Cardiac muscle cell (in vitro differentiated cells and primary cell): ENCODE measurements around the gene IKZF1. TPM values are rescaled to one million over a fixed set of nuclear protein-coding genes. Genes with fewer than 3 reads are reported as not detected.

Source experiments
- DNase-seq, 2 donors: peaks; one replicate each; pipeline versions ENCODE4 v3.0.0 to v3.0.0-alpha.2; 2010 to 2017; ENCODE audit warnings: low read depth in 1 of 2, low spot score in 1 of 2
- H3K27ac ChIP-seq: fragments of 200-600 bp; sonication (generic); 2 replicates; pipeline ENCODE4 v1.5.1; 2016
- H3K27me3 ChIP-seq: fragments of 200-600 bp; sonication (generic); 2 replicates; pipeline ENCODE4 v1.6.0; 2016; ENCODE audit warnings: control low read depth
- H3K36me3 ChIP-seq: fragments of 200-600 bp; sonication (generic); 2 replicates; pipeline ENCODE4 v1.5.1; 2016; ENCODE audit warnings: control low read depth
- H3K4me1 ChIP-seq: fragments of 200-600 bp; sonication (generic); 2 replicates; pipeline ENCODE4 v1.8.1; 2017; ENCODE audit warnings: low read depth, mild to moderate bottlenecking, mixed run types
- H3K4me3 ChIP-seq: fragments of 200-600 bp; sonication (generic); 2 replicates; pipeline ENCODE4 v1.5.1; 2016; ENCODE audit warnings: mild to moderate bottlenecking
- H3K9me3 ChIP-seq: fragments of 200-600 bp; sonication (generic); 2 replicates; pipeline ENCODE4 v1.5.1; 2017; ENCODE audit warnings: low read depth, mild to moderate bottlenecking, control low read depth
- CTCF ChIP-seq: IDR thresholded peaks from 2 replicates; pipeline ENCODE4 v1.5.1; 2012; ENCODE audit warnings: low read depth, mild to moderate bottlenecking, low read length
- polyA plus RNA-seq: library from polyadenylated mRNA; unstranded; fragments of >200 nt; fragmentation: Nextera tagmentation; extraction: Ambion mirVana; gene quantifications from 2 replicates; pipeline ENCODE4 v1.2.1, GENCODE V29; 2016
- total RNA-seq: library from RNA; depleted of rRNA; stranded (reverse); fragments of >200 nt; gene quantifications from 2 replicates; pipeline ENCODE4 v1.2.3, GENCODE V29; 2016

IKZF1 gene
- total and polyA plus RNA-seq, 2 experiments from 2014 or later, result 0.30 TPM; not detected in 1

- no peaks in the 10 kb centered on the region for H3K36me3 ChIP-seq
- no peak for DNase-seq
- no peak overlapping the region for H3K4me3 ChIP-seq
- H3K4me1 ChIP-seq, result peaks cover 3% of the 10 kb centered on the region
- no peaks in the 10 kb centered on the region for H3K9me3 ChIP-seq
- H3K27me3 ChIP-seq, result no peaks in the 10 kb centered on the region
- no peak overlapping the region for H3K27ac ChIP-seq
- no peak for TF ChIP-seq CTCF
These were observed 111.4 kb downstream of the IKZF1 start for GRCh38 chr7:50415844-50416364.

DNA sequence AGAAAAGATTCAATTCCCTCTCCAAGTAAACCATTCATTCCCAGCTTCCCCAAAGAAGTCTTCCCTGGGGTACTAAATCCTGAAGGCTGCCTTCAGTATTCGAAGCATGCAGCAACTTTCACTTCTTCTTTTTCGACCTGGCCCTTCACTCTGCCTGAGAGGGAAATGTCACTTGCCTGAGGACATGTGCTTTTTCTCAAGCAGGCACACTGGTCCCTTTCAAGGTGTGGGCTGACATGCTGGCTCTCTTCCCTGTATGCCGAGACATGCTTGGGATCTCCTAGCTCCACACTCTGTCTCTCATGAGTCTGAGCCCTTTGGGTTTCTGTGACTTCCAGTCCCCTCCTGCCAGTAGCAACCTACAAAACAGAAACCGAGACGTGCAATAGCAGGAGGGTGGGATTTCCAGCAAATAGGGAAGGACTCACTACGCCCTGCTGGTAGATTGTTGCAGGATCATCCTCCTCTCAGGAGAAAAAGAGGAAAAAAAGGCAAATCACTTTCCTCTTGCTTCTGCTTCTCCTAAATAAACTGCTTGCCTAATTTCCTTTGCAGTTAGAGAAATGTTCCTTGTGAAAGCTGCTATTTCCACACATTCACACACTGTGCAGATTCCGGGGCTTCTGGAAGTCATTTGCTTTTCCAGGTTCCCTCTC lies 112.1 kb downstream of the IKZF1 start:
- TF ChIP-seq CTCF, result no peak
- Histone ChIP-seq H3K9me3 (no peaks in the 10 kb centered on the region), H3K36me3 (no peaks in the 10 kb centered on the region), H3K4me1 (peaks cover 3% of the 10 kb centered on the region), H3K27ac (no peak overlapping the region), H3K4me3 (no peak overlapping the region), H3K27me3 (no peaks in the 10 kb centered on the region)
- peak in 1 of 2 donors; percentile 5 for DNase-seq

DNA sequence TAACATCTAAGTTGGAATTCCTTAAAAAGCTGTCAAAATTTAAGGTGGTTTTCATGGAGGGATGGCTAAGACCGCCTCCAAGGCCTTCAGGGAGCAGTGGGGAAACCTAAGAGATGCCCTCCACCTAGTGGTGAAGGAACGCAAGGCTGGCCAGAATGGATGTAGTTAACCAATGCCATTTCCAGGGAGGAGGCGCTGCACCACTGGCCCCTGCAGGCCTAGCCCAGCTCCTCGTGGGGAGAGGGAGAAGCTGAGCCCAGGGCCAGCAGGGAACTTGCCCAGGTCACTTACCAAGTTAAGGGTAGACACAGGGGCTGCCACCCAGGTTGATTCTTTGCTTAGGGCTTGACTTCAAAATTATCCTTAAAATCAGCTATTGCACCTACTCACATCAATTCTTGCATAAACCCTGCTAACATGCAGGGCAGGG lies 113.6 kb downstream of the IKZF1 start:
- DNase-seq, result peak; percentile 84 to 85
- peaks cover 3% of the 10 kb centered on the region for H3K4me1 ChIP-seq
- no peaks in the 10 kb centered on the region for H3K36me3 ChIP-seq

GRCh38 chr7:50418526-50419290 lies 114.2 kb downstream of the IKZF1 start:
- no peaks in the 10 kb centered on the region for H3K27me3 ChIP-seq
- H3K4me1 ChIP-seq, result peaks cover 3% of the 10 kb centered on the region
- no peaks in the 10 kb centered on the region for H3K9me3 ChIP-seq
- H3K4me3 ChIP-seq, result no peak overlapping the region
- no peak overlapping the region for H3K27ac ChIP-seq
- peak in 1 of 2 donors; percentile 20 for DNase-seq
- H3K36me3 ChIP-seq, result no peaks in the 10 kb centered on the region
- no peak for TF ChIP-seq CTCF

More for the DNA sequence above, 113.6 kb downstream of the IKZF1 start:
- H3K9me3 ChIP-seq, result no peaks in the 10 kb centered on the region
- no peak overlapping the region for H3K27ac ChIP-seq
- TF ChIP-seq CTCF, result peak; percentile 97
- no peak overlapping the region for H3K4me3 ChIP-seq
- H3K27me3 ChIP-seq, result no peaks in the 10 kb centered on the region

DNA sequence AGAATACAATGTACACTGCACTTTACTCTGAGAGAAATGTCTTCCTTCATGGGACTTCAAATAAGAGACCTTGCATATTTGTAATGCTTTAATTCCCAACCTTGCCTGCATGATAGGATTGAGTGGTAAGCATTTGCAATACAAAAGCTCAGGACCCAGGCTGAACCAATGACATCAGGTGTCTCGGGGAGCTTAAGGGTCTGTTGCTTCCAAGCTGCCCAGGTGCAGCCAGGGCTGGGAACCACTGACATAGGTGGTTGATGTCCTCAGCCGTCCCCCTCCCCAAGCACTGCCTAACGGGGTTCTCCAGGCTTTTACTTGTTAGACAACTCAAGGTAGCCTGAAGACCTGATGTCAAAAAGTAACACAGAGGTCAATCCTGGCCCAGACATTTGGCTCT lies 116.5 kb downstream of the IKZF1 start:
- no peak for DNase-seq
- Histone ChIP-seq H3K4me1 (peaks cover 3% of the 10 kb centered on the region), H3K27me3 (no peaks in the 10 kb centered on the region), H3K36me3 (no peaks in the 10 kb centered on the region), H3K9me3 (no peaks in the 10 kb centered on the region), H3K4me3 (no peak overlapping the region), H3K27ac (no peak overlapping the region)
- TF ChIP-seq CTCF, result no peak
